Measurements from ENCODE around the gene NINL. TPM values are rescaled to one million over a fixed set of nuclear protein-coding genes. Genes with fewer than 3 reads are reported as not detected.
A peak's percentile ranks its signal among the peaks of the same experiment; 100 is the strongest.
"Not testable (repeated sequence)": the region's sequence is repeated elsewhere in the genome, so short reads cannot be mapped to it uniquely, and the experiment has no call there.

NINL gene
- total RNA-seq, 1 experiment from 2014 or later, result 0.19 TPM

DNA sequence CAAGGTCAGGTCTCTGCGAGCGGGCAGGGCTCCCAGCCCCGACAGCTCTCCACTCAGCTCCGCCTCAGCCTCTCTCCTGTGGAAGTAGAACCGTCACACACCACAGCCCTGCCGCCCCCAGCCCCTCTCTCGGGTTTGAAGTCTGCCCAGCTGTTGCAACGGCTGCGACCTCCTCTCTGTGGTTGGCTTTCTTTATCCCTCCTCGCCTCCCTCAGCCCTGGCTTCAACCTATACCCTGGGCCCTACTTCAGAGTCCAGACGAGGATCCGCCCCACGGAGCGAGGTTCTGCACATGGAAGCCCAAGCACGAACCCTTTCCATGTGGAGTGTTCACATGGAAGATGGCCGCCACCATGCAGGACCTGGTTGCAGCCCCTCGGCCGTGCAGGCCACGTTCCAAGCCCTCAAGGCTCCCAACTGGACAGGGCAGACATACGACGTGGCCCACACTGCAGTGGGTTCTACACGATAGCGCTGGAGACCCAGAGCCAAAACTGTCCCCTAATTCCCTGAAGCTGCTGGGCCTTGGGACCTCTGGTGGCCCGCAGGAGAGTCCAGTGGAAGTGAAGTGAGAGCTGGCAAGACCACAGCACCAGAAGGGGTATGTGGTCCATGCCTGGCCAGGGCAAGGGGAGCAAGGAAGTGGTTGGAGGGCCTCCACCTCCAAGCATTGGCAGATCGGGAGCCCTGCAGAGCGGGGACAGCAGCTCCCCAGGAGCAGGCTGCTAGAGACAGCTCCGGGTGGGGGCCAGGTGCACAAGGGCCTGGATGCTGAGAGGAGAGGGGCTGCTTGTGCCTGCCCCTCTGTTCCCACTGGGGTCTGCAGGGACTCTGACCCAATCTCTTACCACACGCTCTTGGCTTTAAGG is 108.1 kb downstream of the NINL start:
- no peak overlapping the region for H3K27ac ChIP-seq (ENCODE audit: low read length)
- no peak for DNase-seq
- no peaks in the 10 kb centered on the region for H3K79me2 ChIP-seq (ENCODE audit: low read length)
- H3K4me3 ChIP-seq (ENCODE audit: low read length), result no peak overlapping the region
- no peaks in the 10 kb centered on the region for H3K9me2 ChIP-seq (replicated peaks; ENCODE audit: insufficient read depth, low read length)
- no peak overlapping the region for H3K4me2 ChIP-seq (ENCODE audit: low read depth, low read length, poor library complexity, severe bottlenecking)
- H4K20me1 ChIP-seq (ENCODE audit: insufficient read depth, low read depth, low read length), result no peaks in the 10 kb centered on the region
- no peaks in the 10 kb centered on the region for H3K36me3 ChIP-seq (ENCODE audit: insufficient read depth, low read length)
- H2AFZ ChIP-seq (ENCODE audit: low read length), result no peak overlapping the region
- no peaks in the 10 kb centered on the region for H3K9me3 ChIP-seq (ENCODE audit: low read length)
- no peaks in the 10 kb centered on the region for H3K27me3 ChIP-seq (ENCODE audit: low read length)
- no peak overlapping the region for H3K9ac ChIP-seq (ENCODE audit: low read length)
- no peaks in the 10 kb centered on the region for H3K4me1 ChIP-seq (ENCODE audit: low read length)

DNA sequence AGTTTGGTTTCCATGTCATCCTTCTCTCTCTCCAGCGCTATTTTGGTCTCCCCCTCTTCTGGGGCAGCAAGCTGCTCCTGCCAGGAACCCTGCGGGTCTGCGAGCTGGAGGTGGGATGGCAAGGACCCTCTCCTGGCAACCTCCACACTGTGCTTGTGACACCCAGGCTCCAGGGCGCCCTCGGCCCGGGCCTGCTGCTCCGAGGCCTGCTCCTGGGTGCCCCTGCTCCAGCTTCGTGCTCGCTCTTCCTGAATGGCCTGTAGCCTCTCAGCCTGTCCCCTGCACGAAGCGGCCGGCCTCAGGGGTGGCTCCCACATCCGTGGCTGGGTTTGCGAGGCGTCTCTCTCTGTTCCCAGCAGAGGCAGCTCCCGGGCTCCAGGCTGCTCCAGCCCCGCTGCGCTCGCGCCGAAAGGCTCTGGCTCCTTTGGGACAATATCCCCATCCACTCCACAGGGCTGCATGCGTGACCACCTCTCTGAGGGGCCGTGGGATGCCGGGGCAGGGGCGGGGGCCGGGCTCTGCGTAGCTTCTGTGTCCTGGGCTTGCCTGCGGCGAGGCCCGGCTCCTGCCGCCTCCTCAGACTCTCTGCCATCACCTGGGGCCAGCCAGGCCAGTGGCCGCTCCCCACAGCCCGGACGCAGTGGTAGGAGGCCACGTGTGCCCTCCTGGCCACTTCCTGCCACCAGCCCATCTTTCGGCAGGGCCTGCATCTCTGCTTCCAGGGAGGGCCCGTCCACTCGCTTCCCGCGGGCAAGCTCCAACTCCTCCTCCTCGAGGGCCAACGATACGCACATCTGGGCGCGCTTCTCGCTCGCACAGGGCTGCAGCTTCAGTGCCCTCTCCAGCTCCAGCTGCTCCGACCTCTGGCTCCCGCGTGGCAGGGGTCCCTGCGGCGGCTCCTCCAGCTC is 109.0 kb downstream of the NINL start:
- no peak overlapping the region for H3K9ac ChIP-seq (ENCODE audit: low read length)
- no peaks in the 10 kb centered on the region for H3K4me1 ChIP-seq (ENCODE audit: low read length)
- no peak overlapping the region for H3K4me2 ChIP-seq (ENCODE audit: low read depth, low read length, poor library complexity, severe bottlenecking)
- no peaks in the 10 kb centered on the region for H3K79me2 ChIP-seq (ENCODE audit: low read length)
- no peaks in the 10 kb centered on the region for H4K20me1 ChIP-seq (ENCODE audit: insufficient read depth, low read depth, low read length)
- no peaks in the 10 kb centered on the region for H3K9me3 ChIP-seq (ENCODE audit: low read length)
- H2AFZ ChIP-seq (ENCODE audit: low read length), result no peak overlapping the region
- H3K4me3 ChIP-seq (ENCODE audit: low read length), result no peak overlapping the region
- H3K27me3 ChIP-seq (ENCODE audit: low read length), result no peaks in the 10 kb centered on the region
- H3K36me3 ChIP-seq (ENCODE audit: insufficient read depth, low read length), result no peaks in the 10 kb centered on the region
- no peak for DNase-seq
- no peak overlapping the region for H3K27ac ChIP-seq (ENCODE audit: low read length)
- no peaks in the 10 kb centered on the region for H3K9me2 ChIP-seq (replicated peaks; ENCODE audit: insufficient read depth, low read length)

DNA sequence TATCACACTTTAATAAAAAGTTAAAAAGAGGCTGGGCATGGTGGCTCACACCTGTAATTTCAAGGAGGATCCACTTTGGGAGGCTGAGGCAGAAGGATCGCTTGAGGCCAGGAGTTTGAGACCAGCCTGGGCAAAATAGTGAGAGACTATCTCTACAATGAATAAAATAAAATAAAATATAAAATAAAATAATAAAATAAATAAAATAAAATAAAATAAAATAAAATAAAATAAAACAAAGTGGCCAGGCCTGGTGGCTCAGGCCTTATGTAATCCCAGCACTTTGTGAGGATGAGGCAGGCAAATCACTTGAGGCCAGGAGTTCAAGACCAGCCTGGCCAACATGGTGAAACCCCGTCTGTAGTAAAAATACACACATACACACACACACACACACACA is 112.0 kb downstream of the NINL start:
- H3K79me2 ChIP-seq (ENCODE audit: low read length); H3K4me3 ChIP-seq (ENCODE audit: low read length); H3K9me2 ChIP-seq (replicated peaks; ENCODE audit: insufficient read depth, low read length); H3K27me3 ChIP-seq (ENCODE audit: low read length); H2AFZ ChIP-seq (ENCODE audit: low read length); H3K36me3 ChIP-seq (ENCODE audit: insufficient read depth, low read length); H3K4me2 ChIP-seq (ENCODE audit: low read depth, low read length, poor library complexity, severe bottlenecking); H4K20me1 ChIP-seq (ENCODE audit: insufficient read depth, low read depth, low read length); H3K4me1 ChIP-seq (ENCODE audit: low read length); H3K9me3 ChIP-seq (ENCODE audit: low read length); DNase-seq; H3K27ac ChIP-seq (ENCODE audit: low read length); H3K9ac ChIP-seq (ENCODE audit: low read length): not testable (repeated sequence)

DNA sequence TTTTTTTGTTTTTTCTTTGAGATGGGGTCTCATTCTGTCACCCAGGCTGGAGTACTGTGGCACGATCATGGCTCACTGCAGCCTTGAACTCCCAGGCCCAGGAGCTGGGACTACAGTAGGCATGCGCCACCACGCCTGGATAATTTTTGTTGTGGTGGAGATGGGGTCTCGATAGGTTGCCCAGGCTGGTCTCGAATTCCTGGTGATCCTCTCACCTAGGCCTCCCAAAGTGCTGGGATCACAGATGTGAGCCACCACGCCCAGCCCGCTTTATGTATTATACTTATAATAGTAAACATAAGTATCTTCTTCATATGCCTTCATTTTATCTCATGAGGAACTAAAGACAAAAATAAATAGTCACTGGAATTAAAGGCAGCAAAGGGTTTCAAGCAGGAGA is 114.3 kb downstream of the NINL start:
- H3K9ac ChIP-seq (ENCODE audit: low read length), result no peak overlapping the region
- H3K27me3 ChIP-seq (ENCODE audit: low read length), result no peaks in the 10 kb centered on the region
- no peaks in the 10 kb centered on the region for H3K9me3 ChIP-seq (ENCODE audit: low read length)
- no peaks in the 10 kb centered on the region for H3K79me2 ChIP-seq (ENCODE audit: low read length)
- no peaks in the 10 kb centered on the region for H4K20me1 ChIP-seq (ENCODE audit: insufficient read depth, low read depth, low read length)
- no peak for DNase-seq
- H3K4me3 ChIP-seq (ENCODE audit: low read length), result no peak overlapping the region
- no peaks in the 10 kb centered on the region for H3K4me1 ChIP-seq (ENCODE audit: low read length)
- no peak overlapping the region for H3K27ac ChIP-seq (ENCODE audit: low read length)
- no peak overlapping the region for H3K4me2 ChIP-seq (ENCODE audit: low read depth, low read length, poor library complexity, severe bottlenecking)
- H3K9me2 ChIP-seq (replicated peaks; ENCODE audit: insufficient read depth, low read length), result no peaks in the 10 kb centered on the region
- H3K36me3 ChIP-seq (ENCODE audit: insufficient read depth, low read length), result no peaks in the 10 kb centered on the region
- H2AFZ ChIP-seq (ENCODE audit: low read length), result no peak overlapping the region

DNA sequence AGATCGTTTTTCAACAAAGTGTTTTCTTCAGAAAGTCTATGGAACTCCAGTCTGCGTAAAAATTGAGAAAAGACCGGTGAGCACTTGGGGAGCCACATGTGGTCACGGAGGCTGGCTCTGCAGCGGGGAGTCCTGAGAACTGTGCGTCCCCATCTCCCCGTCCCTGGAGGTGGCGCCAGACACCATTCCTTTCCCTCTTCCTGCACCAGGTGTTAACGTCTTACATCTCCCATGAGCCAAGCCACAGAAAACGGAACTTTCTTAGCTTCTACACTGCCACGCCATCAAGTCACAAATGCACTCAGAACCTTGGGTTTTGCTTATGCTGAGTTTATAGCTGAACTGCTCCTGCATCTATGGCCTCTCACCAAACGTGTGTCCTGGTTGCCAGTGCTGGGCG is 115.3 kb downstream of the NINL start:
- no peaks in the 10 kb centered on the region for H4K20me1 ChIP-seq (ENCODE audit: insufficient read depth, low read depth, low read length)
- no peak overlapping the region for H3K9ac ChIP-seq (ENCODE audit: low read length)
- H3K79me2 ChIP-seq (ENCODE audit: low read length), result no peaks in the 10 kb centered on the region
- no peak overlapping the region for H2AFZ ChIP-seq (ENCODE audit: low read length)
- no peak overlapping the region for H3K27ac ChIP-seq (ENCODE audit: low read length)
- peak; percentile 83 for DNase-seq
- no peak overlapping the region for H3K4me3 ChIP-seq (ENCODE audit: low read length)
- H3K27me3 ChIP-seq (ENCODE audit: low read length), result no peaks in the 10 kb centered on the region
- H3K9me2 ChIP-seq (replicated peaks; ENCODE audit: insufficient read depth, low read length), result no peaks in the 10 kb centered on the region
- H3K36me3 ChIP-seq (ENCODE audit: insufficient read depth, low read length), result no peaks in the 10 kb centered on the region
- no peaks in the 10 kb centered on the region for H3K4me1 ChIP-seq (ENCODE audit: low read length)
- H3K4me2 ChIP-seq (ENCODE audit: low read depth, low read length, poor library complexity, severe bottlenecking), result no peak overlapping the region
- no peaks in the 10 kb centered on the region for H3K9me3 ChIP-seq (ENCODE audit: low read length)

DNA sequence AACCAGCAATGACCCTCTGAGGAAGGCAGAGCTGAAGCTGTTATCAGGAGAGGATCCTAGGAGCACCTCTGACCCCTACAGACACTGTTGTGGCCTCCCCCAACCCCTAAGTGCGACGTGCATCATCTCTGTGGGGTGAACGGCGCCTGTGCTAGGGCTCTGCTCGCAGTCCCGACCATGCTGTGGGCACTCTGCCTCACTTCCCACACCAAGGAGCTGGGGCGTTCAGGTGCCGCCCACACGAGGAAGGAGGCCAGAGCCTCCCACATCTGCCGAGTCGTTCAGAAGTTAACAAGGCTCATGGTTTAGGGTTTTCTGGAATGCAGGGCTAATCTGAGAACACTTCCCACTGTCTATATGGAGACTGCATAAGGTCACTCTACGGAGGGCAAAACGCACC is 115.8 kb downstream of the NINL start:
- no peak for DNase-seq
- Histone ChIP-seq H3K36me3 (ENCODE audit: insufficient read depth, low read length) (no peaks in the 10 kb centered on the region), H4K20me1 (ENCODE audit: insufficient read depth, low read depth, low read length) (no peaks in the 10 kb centered on the region), H3K4me3 (ENCODE audit: low read length) (no peak overlapping the region), H3K9ac (ENCODE audit: low read length) (no peak overlapping the region), H3K4me2 (ENCODE audit: low read depth, low read length, poor library complexity, severe bottlenecking) (no peak overlapping the region), H3K4me1 (ENCODE audit: low read length) (no peaks in the 10 kb centered on the region), H3K27me3 (ENCODE audit: low read length) (no peaks in the 10 kb centered on the region), H3K9me3 (ENCODE audit: low read length) (no peaks in the 10 kb centered on the region), H3K27ac (ENCODE audit: low read length) (no peak overlapping the region), H3K79me2 (ENCODE audit: low read length) (no peaks in the 10 kb centered on the region), H3K9me2 (replicated peaks; ENCODE audit: insufficient read depth, low read length) (no peaks in the 10 kb centered on the region), H2AFZ (ENCODE audit: low read length) (no peak overlapping the region)

DNA sequence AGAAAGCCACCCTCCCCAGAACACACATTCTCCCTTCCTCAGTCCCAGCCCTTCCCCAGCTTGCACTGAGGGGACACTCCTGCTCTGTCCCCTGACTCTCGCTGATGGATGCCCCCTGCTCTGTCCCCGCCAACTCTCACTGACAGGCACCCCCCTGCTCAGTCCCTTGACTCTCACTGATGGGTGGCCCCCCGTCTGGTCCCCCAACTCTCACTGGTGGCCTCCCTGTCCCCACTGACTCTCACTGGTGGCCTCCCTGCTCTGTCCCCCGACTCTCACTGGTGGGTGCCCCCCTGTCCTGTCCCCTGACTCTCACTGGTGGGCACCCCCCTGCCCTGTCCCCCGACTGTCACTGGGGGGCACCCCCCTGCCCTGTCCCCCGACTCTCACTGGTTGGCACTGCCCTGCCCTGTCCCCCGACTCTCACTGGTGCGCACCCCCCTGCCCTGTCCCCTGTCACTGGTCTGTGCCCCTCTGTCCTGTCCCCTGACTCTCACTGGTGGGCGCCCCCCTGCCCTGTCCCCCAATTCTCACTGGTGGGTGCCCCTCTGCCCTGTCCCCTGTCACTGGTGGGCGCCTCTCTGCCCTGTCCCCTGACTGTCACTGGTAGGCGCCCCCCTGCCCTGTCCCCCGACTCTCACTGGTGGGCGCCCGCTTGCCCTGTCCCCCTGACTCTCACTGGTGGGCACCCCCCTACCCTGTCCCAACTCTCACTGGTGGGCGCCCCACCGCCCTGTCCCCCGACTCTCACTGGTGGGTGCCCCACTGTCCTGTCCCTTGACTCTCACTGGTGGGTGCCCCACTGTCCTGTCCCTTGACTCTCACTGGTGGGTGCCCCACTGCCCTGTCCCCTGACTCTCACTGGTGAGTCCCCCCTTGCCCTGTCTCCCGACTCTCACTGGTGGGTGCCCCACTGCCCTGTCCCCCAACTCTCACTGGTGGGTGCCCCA is 116.9 kb downstream of the NINL start:
- H3K9me2 ChIP-seq (replicated peaks; ENCODE audit: insufficient read depth, low read length), result no peaks in the 10 kb centered on the region
- no peaks in the 10 kb centered on the region for H3K79me2 ChIP-seq (ENCODE audit: low read length)
- no peak overlapping the region for H3K4me2 ChIP-seq (ENCODE audit: low read depth, low read length, poor library complexity, severe bottlenecking)
- H3K36me3 ChIP-seq (ENCODE audit: insufficient read depth, low read length), result no peaks in the 10 kb centered on the region
- H3K9me3 ChIP-seq (ENCODE audit: low read length), result no peaks in the 10 kb centered on the region
- H3K9ac ChIP-seq (ENCODE audit: low read length), result no peak overlapping the region
- no peak overlapping the region for H3K27ac ChIP-seq (ENCODE audit: low read length)
- no peaks in the 10 kb centered on the region for H4K20me1 ChIP-seq (ENCODE audit: insufficient read depth, low read depth, low read length)
- no peak for DNase-seq
- H3K4me1 ChIP-seq (ENCODE audit: low read length), result no peaks in the 10 kb centered on the region
- no peak overlapping the region for H3K4me3 ChIP-seq (ENCODE audit: low read length)
- no peak overlapping the region for H2AFZ ChIP-seq (ENCODE audit: low read length)
- no peaks in the 10 kb centered on the region for H3K27me3 ChIP-seq (ENCODE audit: low read length)
